Panc1 (cell line): ENCODE data around the gene GNAZ. TPM values are rescaled to one million over a fixed set of nuclear protein-coding genes. Genes with fewer than 3 reads are reported as not detected.

ENCODE experiments used
- ATAC-seq: fragments of 200-7000 bp; cut with Tn5 transposase; 2 replicates; pipeline ENCODE4 v1.9.1; 2020; ENCODE audit warnings: mild to moderate bottlenecking, moderate library complexity
- BruUV-seq: library from RNA; stranded (reverse); fragments of 400-500 nt; replicated peaks from 2 replicates; lab custom pipeline; 2021; lab: Mats Ljungman, UMichigan
- CTCF ChIA-PET: fragments of 300-600 bp; sonication (Branson Sonifier 250); formaldehyde crosslinking; loops from one replicate; lab custom pipeline; 2022; ENCODE audit warnings: antibody characterized with exemption; lab: Charles Lee
- POLR2A ChIA-PET: fragments of 300-600 bp; sonication (Branson Sonifier 250); formaldehyde crosslinking; loops from one replicate; lab custom pipeline; 2022; ENCODE audit warnings: antibody characterized with exemption; lab: Charles Lee
- DNase-seq: peaks from one replicate; pipeline ENCODE4 v3.0.0-alpha.2; 2010; ENCODE audit warnings: low read depth, low spot score
- H3K27ac ChIP-seq: 2 replicates; pipeline ENCODE4 v1.5.1; 2011; ENCODE audit warnings: mild to moderate bottlenecking, low read length, inconsistent platforms
- H3K27me3 ChIP-seq: fragments of 200-500 bp; sonication (Bioruptor generic); 2 replicates; pipeline ENCODE4 v1.6.0; 2014; ENCODE audit warnings: low read length, inconsistent platforms; ENCODE audit not compliant: control insufficient read depth, insufficient read depth
- H3K36me3 ChIP-seq: fragments of 200-500 bp; sonication (Bioruptor generic); 2 replicates; pipeline ENCODE4 v1.5.1; 2014; ENCODE audit warnings: inconsistent platforms, mild to moderate bottlenecking, low read length, moderate library complexity; ENCODE audit not compliant: control insufficient read depth, insufficient read depth
- H3K4me1 ChIP-seq: 2 replicates; pipeline ENCODE4 v1.5.1; 2011; ENCODE audit warnings: inconsistent platforms, mild to moderate bottlenecking, low read length, moderate library complexity; ENCODE audit not compliant: control insufficient read depth, insufficient read depth
- H3K4me3 ChIP-seq, 2 experiments: 2 replicates each; pipeline ENCODE4 v1.5.1; 2011 to 2012; ENCODE audit warnings: low read depth in 2 of 2, low read length in 2 of 2, mild to moderate bottlenecking in 2 of 2, inconsistent platforms in 1 of 2, moderate library complexity in 1 of 2
- H3K9me3 ChIP-seq: fragments of 200-500 bp; sonication (Bioruptor generic); 2 replicates; pipeline ENCODE4 v1.5.1; 2014; ENCODE audit warnings: low read depth, mild to moderate bottlenecking, inconsistent platforms, low read length, moderate library complexity; ENCODE audit not compliant: control insufficient read depth, insufficient read depth
- CTCF ChIP-seq: fragments of 450-650 bp; IDR thresholded peaks from 2 replicates; pipeline ENCODE4 v1.5.1; 2017; ENCODE audit warnings: mild to moderate bottlenecking
- POLR2AphosphoS5 ChIP-seq: IDR thresholded peaks from 2 replicates; pipeline ENCODE4 v1.6.1; 2012; ENCODE audit warnings: mild to moderate bottlenecking, low read depth, low read length, moderate library complexity
- REST ChIP-seq, 2 experiments: IDR thresholded peaks; 2 replicates each; pipeline ENCODE4 v1.6.1; 2011 to 2012; ENCODE audit warnings: low read depth in 2 of 2, control low read depth in 1 of 2, low read length in 1 of 2, mild to moderate bottlenecking in 1 of 2, moderate library complexity in 1 of 2; ENCODE audit not compliant: insufficient read depth in 1 of 2
- SIN3A ChIP-seq: IDR thresholded peaks from 2 replicates; pipeline ENCODE4 v1.6.1; 2012; ENCODE audit warnings: low read depth, mild to moderate bottlenecking, low read length, moderate library complexity, borderline replicate concordance; ENCODE audit not compliant: insufficient read depth
- TCF7L2 ChIP-seq: IDR thresholded peaks from 2 replicates; pipeline ENCODE4 v1.6.1; 2011; ENCODE audit warnings: mild to moderate bottlenecking, low read depth, low read length, inconsistent platforms
- in situ Hi-C: cut with HindIII; loops from 2 replicates; pipeline ENCODE4 v1.10.0; 2016; ENCODE audit warnings: low sequenced_read_pairs, low pct_unique_long_range_greater_than_20kb
- intact Hi-C: fragments of 100-400 bp; cut with micrococcal nuclease; formaldehyde crosslinking; loops from one replicate; pipeline ENCODE4 v1.10.0; 2022; ENCODE audit not compliant: unreplicated experiment
- total RNA-seq: library from RNA; stranded (reverse); gene quantifications from one replicate; pipeline ENCODE4 v1.2.1, GENCODE V29; 2021; ENCODE audit not compliant: unreplicated experiment

Gene GNAZ
- total RNA-seq, 1 experiment from 2014 or later = 11.9 TPM

GRCh38 chr22:23145878-23146470 is 75.7 kb downstream of the GNAZ start:
- DNase-seq (no peak), ATAC-seq (no peak)
- peaks cover 3% of the 10 kb centered on the region; the same call in 1 of the 2 replicates for H3K4me1 ChIP-seq
- ChIA-PET CTCF (interaction anchor here (0.7 kb wide), 1 partner anchor 452 kb away, joined by 3 read pairs; no protein-coding TSS in a partner anchor), POLR2A (no interaction called here)
- H3K27ac ChIP-seq = 0 out of 2 replicates have a peak overlapping the region, but pooled peaks have one; percentile 34
- no peaks in the 10 kb centered on the region for H3K9me3 ChIP-seq
- H3K36me3 ChIP-seq = no peaks in the 10 kb centered on the region
- in situ Hi-C loops (no loop called here), intact Hi-C loops (no loop called here)
- peak overlapping the region; percentile 50 to 64 for H3K4me3 ChIP-seq
- TF ChIP-seq POLR2AphosphoS5 (no peak), REST (IDR thresholded peaks at IDR 0.05; ENCODE audit: insufficient read depth in 1 of 2, low read depth in 2 of 2, low read length in 1 of 2) (no peak), SIN3A (no peak), CTCF (no peak), TCF7L2 (no peak)
- no peaks in the 10 kb centered on the region for H3K27me3 ChIP-seq
- BruUV-seq = no TSS peak

- DNase-seq (no peak), ATAC-seq (no peak)
- ChIA-PET POLR2A (no interaction called here), CTCF (interaction anchor here (0.7 kb wide), 1 partner anchor 135 kb away, joined by 3 read pairs; no protein-coding TSS in a partner anchor)
- Histone ChIP-seq H3K4me3 (no peak overlapping the region), H3K9me3 (no peaks in the 10 kb centered on the region), H3K27me3 (no peaks in the 10 kb centered on the region), H3K36me3 (no peaks in the 10 kb centered on the region), H3K27ac (no peak overlapping the region), H3K4me1 (peaks cover 3% of the 10 kb centered on the region; the same call in 1 of the 2 replicates)
- intact Hi-C loops (no loop called here), in situ Hi-C loops (no loop called here)
- no TSS peak for BruUV-seq
- no peak for TF ChIP-seq POLR2AphosphoS5
- TF ChIP-seq TCF7L2 = no peak
- no peak for TF ChIP-seq SIN3A
- no peak for TF ChIP-seq CTCF
- TF ChIP-seq REST (IDR thresholded peaks at IDR 0.05; ENCODE audit: insufficient read depth in 1 of 2, low read depth in 2 of 2, low read length in 1 of 2) = no peak
Observed at GRCh38 chr22:23146478-23147205, 76.3 kb downstream of the GNAZ start.
